Adrenal gland (tissue), 12 donors: ENCODE measurements around the gene CRYGN. TPM values are rescaled to one million over a fixed set of nuclear protein-coding genes. Genes with fewer than 3 reads are reported as not detected.
A peak's percentile ranks its signal among the peaks of the same experiment; 100 is the strongest.

Experiments
- DNase-seq, 7 donors: peaks; one replicate each; pipeline ENCODE4 v3.0.0-alpha.2; 2019 to 2020
- H3K27ac ChIP-seq, 5 donors: fragments of 200-600 bp; sonication (generic) in 4 of 5; 1 replicate in 3 of 5; 2 replicates in 2 of 5; pipeline versions ENCODE4 v1.5.1 to v1.8.0; 2016 to 2020; ENCODE audit warnings: mild to moderate bottlenecking in 1 of 5
- H3K27me3 ChIP-seq: fragments of 200-600 bp; 2 replicates; pipeline ENCODE4 v1.8.0; 2021
- H3K36me3 ChIP-seq, 2 donors: fragments of 200-600 bp; replicated peaks in 1 of 2; 1 replicate in 1 of 2; 2 replicates in 1 of 2; pipeline versions ENCODE4 v1.5.1 to v1.8.0; 2018 to 2022
- H3K4me1 ChIP-seq, 2 donors: fragments of 200-600 bp; replicated peaks in 1 of 2; 1 replicate in 1 of 2; 2 replicates in 1 of 2; pipeline versions ENCODE4 v1.5.1 to v1.8.0; 2018 to 2021
- H3K4me3 ChIP-seq, 4 donors: fragments of 200-600 bp; sonication (generic) in 3 of 4; one replicate each; pipeline ENCODE4 v1.5.1; 2016 to 2018
- H3K9me3 ChIP-seq, 3 donors: fragments of 200-600 bp; sonication (generic) in 1 of 3; replicated peaks in 1 of 3; 1 replicate in 2 of 3; 2 replicates in 1 of 3; pipeline versions ENCODE4 v1.5.1 to v1.8.0; 2016 to 2021
- POLR2A ChIP-seq, 2 donors: fragments of 450-650 bp; IDR thresholded peaks; one replicate each; pipeline ENCODE4 v1.6.1; 2017; ENCODE audit warnings: antibody characterized with exemption in 2 of 2, mild to moderate bottlenecking in 2 of 2, moderate library complexity in 1 of 2
- WGBS, 4 donors: extraction: QIAGEN DNeasy Blood & Tissue Kit in 2 of 4; methylation state at CpG; one replicate each; pipeline versions ENCODE4 v1.1.5 to v1.1.7; 2013 to 2017; 5-methylcytosine and 5-hydroxymethylcytosine counted together
- intact Hi-C, 2 donors: fragments of 100-400 bp; cut with DNase I; formaldehyde crosslinking; loops; one replicate each; pipeline versions ENCODE4 v1.14.1 to v1.15.0; 2022 to 2023
- polyA plus RNA-seq, 3 donors: library from polyadenylated mRNA; stranded (reverse); fragments of 200-250 nt in 2 of 3; fragments of 350-450 nt in 1 of 3; fragmentation: Illumina TruSeq in 1 of 3; extraction: RNeasy Lipid Tissue Mini Kit (QIAGEN cat#74804) in 1 of 3; gene quantifications; one replicate each; pipeline ENCODE4 v1.2.3, GENCODE V29; 2013 to 2014
- total RNA-seq, 9 donors: library from RNA; depleted of rRNA in 4 of 9; stranded (reverse); fragments of >200 nt in 4 of 9; fragments of 120-200 nt in 1 of 9; fragmentation: NEBNext Ultra II Directional in 1 of 9; extraction: Animal tissue kit (Norgen Biotek cat#: 25700) in 1 of 9; gene quantifications; one replicate each; pipeline versions ENCODE4 v1.1.0 to v1.2.4, GENCODE V29; 2013 to 2023
- TF ChIP-seq, protein P1 (sequence below), 6 experiments: fragments of 450-650 bp in 4 of 6; fragments of 200-600 bp in 2 of 6; sonication (generic) in 1 of 6; IDR thresholded peaks; 1 replicate in 5 of 6; 2 replicates in 1 of 6; pipeline versions ENCODE4 v1.5.1 to v1.8.0; 2016 to 2021; ENCODE audit warnings: antibody characterized with exemption in 6 of 6, mild to moderate bottlenecking in 2 of 6, moderate library complexity in 1 of 6
- donor health status: healthy with polysubstance abuse.
- donor health status: Bipolar disorder and iron deficiency.
- donor health status: DM: yes; HTN: yes; CAD: no.
- donor health status: DM: no; HTN: no; CAD: no.
- donor health status: DM: no; HTN: no; CAD: no.
- donor health status: DM: yes; HTN: yes; CAD: no.

Gene CRYGN
- total and polyA plus RNA-seq, 12 donors: 0.11 to 0.88 (median 0.49) TPM; not detected in 6

DNA sequence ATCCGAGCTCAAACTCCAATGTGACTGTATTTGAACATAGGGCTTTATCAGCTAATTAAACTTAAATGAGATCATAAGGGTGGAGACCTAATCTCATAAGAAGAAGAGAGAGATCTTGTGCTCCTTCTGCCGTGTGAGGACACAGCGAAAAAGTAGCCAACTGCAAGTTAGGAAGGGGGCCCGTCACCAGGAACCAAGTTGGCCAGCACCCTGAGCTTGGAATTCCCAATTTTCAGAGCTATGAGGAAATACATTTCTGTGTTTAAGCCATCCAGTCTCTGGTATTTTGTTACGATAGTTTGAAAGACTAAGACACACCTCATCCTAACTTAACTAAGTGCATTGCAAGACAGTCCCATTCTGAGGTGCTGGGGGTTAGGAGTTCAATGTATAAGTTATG is 16.0 kb downstream of the CRYGN start:
- WGBS, 4 donors: 79 to 91% (median 87%) methylated on average over 5 of the region's 5 CpGs
- H3K4me3 ChIP-seq: no peak overlapping the region
- H3K9me3 ChIP-seq: no peaks in the 10 kb centered on the region
- intact Hi-C loops: no loop called here
- H3K27ac ChIP-seq: no peak overlapping the region
- H3K27me3 ChIP-seq: no peaks in the 10 kb centered on the region
- TF ChIP-seq, protein P1, sequence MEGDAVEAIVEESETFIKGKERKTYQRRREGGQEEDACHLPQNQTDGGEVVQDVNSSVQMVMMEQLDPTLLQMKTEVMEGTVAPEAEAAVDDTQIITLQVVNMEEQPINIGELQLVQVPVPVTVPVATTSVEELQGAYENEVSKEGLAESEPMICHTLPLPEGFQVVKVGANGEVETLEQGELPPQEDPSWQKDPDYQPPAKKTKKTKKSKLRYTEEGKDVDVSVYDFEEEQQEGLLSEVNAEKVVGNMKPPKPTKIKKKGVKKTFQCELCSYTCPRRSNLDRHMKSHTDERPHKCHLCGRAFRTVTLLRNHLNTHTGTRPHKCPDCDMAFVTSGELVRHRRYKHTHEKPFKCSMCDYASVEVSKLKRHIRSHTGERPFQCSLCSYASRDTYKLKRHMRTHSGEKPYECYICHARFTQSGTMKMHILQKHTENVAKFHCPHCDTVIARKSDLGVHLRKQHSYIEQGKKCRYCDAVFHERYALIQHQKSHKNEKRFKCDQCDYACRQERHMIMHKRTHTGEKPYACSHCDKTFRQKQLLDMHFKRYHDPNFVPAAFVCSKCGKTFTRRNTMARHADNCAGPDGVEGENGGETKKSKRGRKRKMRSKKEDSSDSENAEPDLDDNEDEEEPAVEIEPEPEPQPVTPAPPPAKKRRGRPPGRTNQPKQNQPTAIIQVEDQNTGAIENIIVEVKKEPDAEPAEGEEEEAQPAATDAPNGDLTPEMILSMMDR (IDR thresholded peaks at IDR 0.05): no peak
- no peak for TF ChIP-seq POLR2A (IDR thresholded peaks at IDR 0.05)
- H3K4me1 ChIP-seq: peaks cover 0 to 16% of the 10 kb centered on the region in 2 donors
- no peaks in the 10 kb centered on the region for H3K36me3 ChIP-seq
- no peak for DNase-seq

DNA sequence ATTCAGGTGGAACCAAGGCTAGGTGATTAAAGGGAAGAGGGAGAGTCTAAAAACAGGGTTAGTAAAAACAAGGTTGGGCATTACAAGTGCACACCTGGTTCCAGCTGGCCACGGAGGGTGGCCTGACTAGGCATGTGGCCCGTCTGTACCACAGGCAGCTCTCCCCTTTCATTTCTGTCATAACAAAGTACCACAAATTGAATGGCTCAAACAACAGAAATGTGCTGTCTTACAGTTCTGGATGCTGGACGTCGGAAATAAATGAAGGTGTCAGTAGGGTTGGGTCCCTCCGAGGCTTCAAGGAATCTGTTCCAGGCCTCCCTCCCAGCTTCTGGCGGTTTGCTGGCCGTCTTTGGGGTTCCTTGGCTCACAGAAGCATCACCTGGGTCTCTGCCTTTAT is 16.7 kb downstream of the CRYGN start:
- WGBS, 4 donors: 80 to 87% (median 82%) methylated on average over 7 of the region's 7 CpGs

DNA sequence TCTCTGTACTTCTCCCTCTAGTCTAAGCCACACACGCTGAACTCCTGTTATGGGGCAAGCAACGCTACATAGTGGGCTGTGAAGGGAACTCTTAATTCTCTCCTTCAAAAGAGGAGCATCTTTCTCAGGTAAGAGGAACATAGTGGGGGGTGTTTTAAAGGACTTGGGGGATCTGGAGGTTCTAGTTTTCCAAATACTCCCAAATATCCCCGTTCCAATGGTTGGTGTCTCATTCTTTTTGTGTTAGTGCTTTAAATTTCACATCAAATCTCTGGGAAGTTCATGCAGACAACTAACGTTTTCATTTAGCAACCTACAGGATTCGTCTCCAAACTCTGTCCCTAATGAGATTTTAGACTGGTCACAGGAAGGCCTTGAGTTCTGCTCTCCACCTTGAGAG is 17.7 kb downstream of the CRYGN start:
- Histone ChIP-seq H3K9me3 (no peaks in the 10 kb centered on the region), H3K27ac (no peak overlapping the region), H3K27me3 (no peaks in the 10 kb centered on the region), H3K4me1 (peaks cover 0 to 11% of the 10 kb centered on the region in 2 donors), H3K4me3 (no peak overlapping the region), H3K36me3 (no peaks in the 10 kb centered on the region)
- intact Hi-C loops: no loop called here
- 78 to 88% (median 85%) methylated on average over 5 of the region's 5 CpGs for WGBS, 4 donors
- DNase-seq: no peak
- TF ChIP-seq POLR2A (IDR thresholded peaks at IDR 0.05): no peak

More for the DNA sequence above, 16.7 kb downstream of the CRYGN start:
- no peaks in the 10 kb centered on the region for H3K27me3 ChIP-seq
- no peak for DNase-seq
- no peaks in the 10 kb centered on the region for H3K36me3 ChIP-seq
- TF ChIP-seq, protein P1 (IDR thresholded peaks at IDR 0.05): no peak
- no peak for TF ChIP-seq POLR2A (IDR thresholded peaks at IDR 0.05)
- H3K9me3 ChIP-seq: no peaks in the 10 kb centered on the region
- H3K4me3 ChIP-seq: no peak overlapping the region
- no peak overlapping the region for H3K27ac ChIP-seq
- peaks cover 0 to 16% of the 10 kb centered on the region in 2 donors for H3K4me1 ChIP-seq
- intact Hi-C loops: no loop called here

DNA sequence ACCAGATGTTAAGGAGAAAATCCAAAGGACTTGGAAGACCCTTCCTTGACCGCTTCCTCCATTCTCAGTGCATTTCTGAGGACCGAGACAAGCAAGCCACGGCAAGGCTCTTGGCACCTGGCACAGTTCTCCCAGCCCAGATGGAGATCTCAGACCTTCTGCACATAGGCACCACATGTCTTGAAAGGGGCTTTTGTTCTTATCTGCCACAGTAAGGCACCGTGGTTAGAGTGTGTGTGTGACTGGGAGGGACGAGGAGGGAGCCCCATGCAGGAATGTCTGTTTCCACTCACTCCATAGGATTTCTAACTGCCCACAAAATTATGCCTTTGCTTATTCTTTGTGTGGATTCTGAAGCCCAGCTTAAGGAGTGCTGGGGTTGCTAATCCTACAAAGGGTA is 19.8 kb downstream of the CRYGN start:
- WGBS, 4 donors: 73 to 84% (median 79%) methylated on average over 5 of the region's 5 CpGs
- no peaks in the 10 kb centered on the region for H3K9me3 ChIP-seq
- no peaks in the 10 kb centered on the region for H3K4me1 ChIP-seq
- DNase-seq: no peak
- H3K27ac ChIP-seq: no peak overlapping the region
- intact Hi-C loops: no loop called here
- no peaks in the 10 kb centered on the region for H3K36me3 ChIP-seq
- H3K27me3 ChIP-seq: no peaks in the 10 kb centered on the region
- no peak overlapping the region for H3K4me3 ChIP-seq
- TF ChIP-seq, protein P1 (IDR thresholded peaks at IDR 0.05): no peak
- TF ChIP-seq POLR2A (IDR thresholded peaks at IDR 0.05): no peak

DNA sequence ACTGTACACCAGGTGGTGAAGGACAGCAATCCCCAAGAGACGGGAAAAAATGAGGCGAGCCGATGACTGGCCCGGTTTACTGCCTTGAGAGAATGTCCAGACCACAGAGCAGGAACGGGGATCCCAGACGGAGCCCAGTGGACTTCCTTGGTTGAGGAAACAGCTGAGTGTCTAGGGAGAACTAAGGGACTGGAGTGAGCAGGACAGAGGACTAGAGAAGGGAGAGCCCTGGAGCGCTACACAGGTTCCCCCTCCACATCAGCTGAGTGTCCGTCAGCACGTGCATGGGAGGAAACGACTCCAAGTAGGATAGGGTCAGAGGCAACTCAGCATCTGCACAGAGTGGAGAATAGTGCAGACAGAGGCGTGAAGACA is 23.0 kb downstream of the CRYGN start:
- Histone ChIP-seq H3K9me3 (no peaks in the 10 kb centered on the region), H3K4me1 (no peaks in the 10 kb centered on the region), H3K27me3 (no peaks in the 10 kb centered on the region), H3K36me3 (no peaks in the 10 kb centered on the region), H3K27ac (peak overlapping the region in 1 of 5 donors; percentile 15), H3K4me3 (no peak overlapping the region)
- WGBS, 4 donors: 51 to 64% (median 56%) methylated on average over 11 of the region's 11 CpGs
- intact Hi-C loops: no loop called here
- TF ChIP-seq POLR2A (IDR thresholded peaks at IDR 0.05): no peak
- TF ChIP-seq, protein P1 (IDR thresholded peaks at IDR 0.05): no peak
- no peak for DNase-seq
